A673 (cell line): ENCODE results near the gene PARVB. TPM values are rescaled to one million over a fixed set of nuclear protein-coding genes. Genes with fewer than 3 reads are reported as not detected.

ENCODE experiments used
- BruUV-seq: library from RNA; stranded (reverse); fragments of 400-500 nt; replicated peaks from 2 replicates; lab custom pipeline; 2021; lab: Mats Ljungman, UMichigan
- CTCF ChIA-PET: fragments of 300-600 bp; sonication (Branson Sonifier 250); formaldehyde crosslinking; loops from one replicate; lab custom pipeline; 2022; ENCODE audit warnings: antibody characterized with exemption; lab: Charles Lee
- POLR2A ChIA-PET: fragments of 300-600 bp; sonication (Branson Sonifier 250); formaldehyde crosslinking; loops from one replicate; lab custom pipeline; 2022; ENCODE audit warnings: antibody characterized with exemption; ENCODE audit not compliant: low non-redundant PET; lab: Charles Lee
- DNase-seq: peaks from one replicate; pipeline ENCODE4 v3.0.0-alpha.2; 2015; ENCODE audit warnings: low spot score
- H3K27ac ChIP-seq: fragments of 200-600 bp; sonication (generic); 2 replicates; pipeline ENCODE4 v1.5.1; 2016; ENCODE audit warnings: mixed run types, low read depth, mild to moderate bottlenecking, mixed read lengths, antibody characterized with exemption, low read length; ENCODE audit not compliant: poor library complexity, severe bottlenecking
- H3K27me3 ChIP-seq: fragments of 200-600 bp; sonication (generic); replicated peaks from 2 replicates; pipeline ENCODE4 v1.6.1; 2017; ENCODE audit warnings: mixed run types, low read depth, mild to moderate bottlenecking, mixed read lengths, antibody characterized with exemption, low read length; ENCODE audit not compliant: insufficient read depth, poor library complexity
- H3K36me3 ChIP-seq: fragments of 200-600 bp; sonication (generic); 2 replicates; pipeline ENCODE4 v1.6.1; 2016; ENCODE audit warnings: mixed run types, mild to moderate bottlenecking, mixed read lengths, antibody characterized with exemption, low read length; ENCODE audit not compliant: insufficient read depth, poor library complexity, severe bottlenecking
- H3K4me1 ChIP-seq: fragments of 200-600 bp; sonication (generic); 2 replicates; pipeline ENCODE4 v1.6.1; 2017; ENCODE audit warnings: mixed run types, mild to moderate bottlenecking, mixed read lengths, antibody characterized with exemption, low read length; ENCODE audit not compliant: insufficient read depth, poor library complexity, severe bottlenecking
- H3K4me3 ChIP-seq: fragments of 200-600 bp; sonication (generic); 2 replicates; pipeline ENCODE4 v1.5.1; 2016; ENCODE audit warnings: low read depth, mixed run types, mild to moderate bottlenecking, mixed read lengths, low read length; ENCODE audit not compliant: poor library complexity, severe bottlenecking
- H3K9me3 ChIP-seq: fragments of 200-600 bp; sonication (generic); 2 replicates; pipeline ENCODE4 v1.6.1; 2016; ENCODE audit warnings: mixed run types, low read depth, mild to moderate bottlenecking, mixed read lengths, antibody characterized with exemption, low read length; ENCODE audit not compliant: poor library complexity, severe bottlenecking
- EZH2 ChIP-seq: fragments of 200-600 bp; sonication (generic); IDR thresholded peaks from 2 replicates; pipeline ENCODE4 v1.6.1; 2017; ENCODE audit warnings: borderline replicate concordance, low read depth, mild to moderate bottlenecking, mixed read lengths, antibody characterized with exemption, low read length; ENCODE audit not compliant: poor library complexity, severe bottlenecking
- intact Hi-C: fragments of 100-400 bp; cut with micrococcal nuclease; formaldehyde crosslinking; loops from one replicate; pipeline ENCODE4 v1.10.0; 2022; ENCODE audit not compliant: unreplicated experiment
- total RNA-seq: library from RNA; stranded (reverse); gene quantifications from 2 replicates; pipeline ENCODE4 v1.2.3, GENCODE V29; 2021
- TF ChIP-seq, protein P1 (sequence below): fragments of 300-800, 200-600 bp; sonication (generic); conservative IDR thresholded peaks from 2 replicates; pipeline ENCODE4 v1.5.1; 2017; ENCODE audit warnings: low read depth, mild to moderate bottlenecking, antibody characterized with exemption, low read length, moderate library complexity, mixed read lengths

The PARVB gene
- total RNA-seq, 1 experiment from 2014 or later = 18.3 TPM

DNA sequence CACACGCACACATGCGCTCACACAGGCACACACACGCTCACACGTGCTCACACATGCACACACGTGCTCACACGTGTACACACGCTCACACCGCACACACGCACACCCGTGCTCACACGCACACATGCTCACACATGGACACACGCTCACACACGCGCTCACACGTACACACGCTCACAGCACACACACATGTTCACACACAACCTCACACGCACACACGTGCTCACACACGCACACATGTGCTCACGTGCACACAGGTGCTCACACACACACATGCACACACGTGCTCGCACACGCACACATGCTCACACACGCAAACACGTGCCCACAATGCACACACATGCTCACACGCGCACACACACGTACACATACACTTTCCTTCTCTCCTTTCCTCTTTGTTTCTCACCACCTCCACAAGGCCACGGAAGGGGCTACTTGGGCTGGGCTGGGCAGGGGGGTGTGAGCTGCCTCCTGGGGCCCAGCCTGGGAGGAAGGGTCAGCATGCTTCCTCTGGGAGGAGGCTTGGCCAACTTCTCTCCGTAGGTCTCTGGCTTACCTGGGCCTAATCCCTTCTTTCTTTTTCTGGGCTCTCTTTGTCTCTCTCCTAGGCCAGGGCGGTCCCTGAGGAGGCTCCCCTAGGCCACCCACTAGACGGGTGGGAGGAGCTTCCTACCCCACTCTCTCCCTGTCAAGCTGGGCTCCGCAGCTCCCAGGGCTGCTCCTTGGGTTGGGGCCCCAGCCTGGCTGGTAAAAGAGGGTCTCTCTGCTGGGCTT lies 122.2 kb downstream of the PARVB start:
- H3K27ac ChIP-seq = no peak overlapping the region
- no peak overlapping the region for H3K4me3 ChIP-seq
- TF ChIP-seq, protein P1, sequence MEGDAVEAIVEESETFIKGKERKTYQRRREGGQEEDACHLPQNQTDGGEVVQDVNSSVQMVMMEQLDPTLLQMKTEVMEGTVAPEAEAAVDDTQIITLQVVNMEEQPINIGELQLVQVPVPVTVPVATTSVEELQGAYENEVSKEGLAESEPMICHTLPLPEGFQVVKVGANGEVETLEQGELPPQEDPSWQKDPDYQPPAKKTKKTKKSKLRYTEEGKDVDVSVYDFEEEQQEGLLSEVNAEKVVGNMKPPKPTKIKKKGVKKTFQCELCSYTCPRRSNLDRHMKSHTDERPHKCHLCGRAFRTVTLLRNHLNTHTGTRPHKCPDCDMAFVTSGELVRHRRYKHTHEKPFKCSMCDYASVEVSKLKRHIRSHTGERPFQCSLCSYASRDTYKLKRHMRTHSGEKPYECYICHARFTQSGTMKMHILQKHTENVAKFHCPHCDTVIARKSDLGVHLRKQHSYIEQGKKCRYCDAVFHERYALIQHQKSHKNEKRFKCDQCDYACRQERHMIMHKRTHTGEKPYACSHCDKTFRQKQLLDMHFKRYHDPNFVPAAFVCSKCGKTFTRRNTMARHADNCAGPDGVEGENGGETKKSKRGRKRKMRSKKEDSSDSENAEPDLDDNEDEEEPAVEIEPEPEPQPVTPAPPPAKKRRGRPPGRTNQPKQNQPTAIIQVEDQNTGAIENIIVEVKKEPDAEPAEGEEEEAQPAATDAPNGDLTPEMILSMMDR = no peak
- no peak for TF ChIP-seq EZH2
- no TSS peak for BruUV-seq
- H3K4me1 ChIP-seq = peaks cover 36% of the 10 kb centered on the region
- no peaks in the 10 kb centered on the region for H3K36me3 ChIP-seq
- H3K9me3 ChIP-seq = no peaks in the 10 kb centered on the region
- no peak for DNase-seq
- intact Hi-C loops = no loop called here
- ChIA-PET CTCF (no interaction called here), POLR2A (no interaction called here)
- H3K27me3 ChIP-seq = no peaks in the 10 kb centered on the region

DNA sequence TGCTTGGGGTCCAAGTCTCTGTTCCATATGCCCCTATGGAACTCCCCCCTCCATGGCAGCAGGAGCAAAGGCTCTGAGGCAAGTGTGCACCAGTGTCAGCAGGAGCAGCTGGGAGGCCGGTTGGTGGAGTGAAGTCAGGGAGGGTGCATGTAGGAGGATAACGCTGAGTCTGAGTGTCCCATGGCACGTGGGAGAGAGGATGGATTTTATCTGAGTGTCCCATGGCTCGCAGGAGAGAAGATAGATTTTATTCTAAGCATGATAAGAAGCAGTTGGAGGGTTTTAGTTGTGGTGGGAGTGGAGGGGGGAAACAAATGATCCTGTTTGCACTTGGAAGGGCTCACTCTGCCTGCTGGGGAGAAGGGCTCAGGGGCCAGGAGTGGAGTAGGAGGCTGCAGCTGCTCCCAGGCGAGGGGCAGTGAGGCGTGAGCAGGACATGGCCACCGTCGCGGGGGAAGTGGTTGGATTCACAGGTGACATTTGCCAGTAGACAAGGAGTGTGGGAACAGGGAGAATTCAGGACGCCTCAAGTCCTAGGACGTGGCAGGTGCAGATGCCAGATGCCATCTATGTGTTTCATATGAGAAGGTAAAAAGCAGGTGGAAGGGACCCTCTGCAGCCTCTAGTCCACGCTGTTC lies 123.0 kb downstream of the PARVB start:
- H3K4me1 ChIP-seq = peaks cover 40% of the 10 kb centered on the region
- no peak for TF ChIP-seq EZH2
- TF ChIP-seq, protein P1 = no peak
- BruUV-seq = no TSS peak
- H3K27ac ChIP-seq = no peak overlapping the region
- ChIA-PET CTCF (no interaction called here), POLR2A (no interaction called here)
- H3K4me3 ChIP-seq = no peak overlapping the region
- no peak for DNase-seq
- H3K9me3 ChIP-seq = no peaks in the 10 kb centered on the region
- no peaks in the 10 kb centered on the region for H3K27me3 ChIP-seq
- intact Hi-C loops = no loop called here
- no peaks in the 10 kb centered on the region for H3K36me3 ChIP-seq

DNA sequence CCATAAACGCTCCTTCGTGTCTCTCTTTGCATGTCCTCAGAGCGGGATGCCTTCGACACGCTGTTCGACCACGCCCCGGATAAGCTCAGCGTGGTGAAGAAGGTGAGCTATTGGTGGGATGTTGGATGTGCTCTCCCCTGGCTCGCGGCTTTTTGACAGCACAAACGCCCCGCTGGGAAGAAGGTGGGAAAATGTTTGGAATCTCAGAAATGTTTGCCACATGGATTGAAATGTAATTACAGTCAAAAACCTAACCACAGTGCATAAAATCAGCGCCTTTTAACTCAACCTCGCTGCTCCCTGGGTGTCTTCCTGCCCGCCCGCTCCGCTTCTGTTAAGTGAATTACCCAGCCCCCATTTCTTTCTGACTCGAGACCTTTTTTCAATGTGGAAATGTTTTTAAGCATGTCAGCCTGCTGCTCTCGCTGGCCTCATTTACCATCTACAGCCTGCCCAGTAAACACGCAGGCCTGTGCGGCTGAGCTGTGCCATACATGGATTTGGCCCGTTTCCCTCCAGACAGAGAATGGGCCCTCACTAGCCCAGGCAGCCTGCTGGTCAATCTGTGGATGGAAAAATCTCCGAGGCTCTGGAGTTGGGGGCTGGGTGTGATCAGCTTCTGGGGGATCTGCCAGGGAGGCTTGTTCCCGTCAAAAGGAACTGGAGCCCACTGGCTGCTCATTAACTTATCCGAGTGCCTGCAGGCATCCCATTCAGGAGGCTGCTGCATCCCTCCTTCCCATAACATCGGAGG lies 123.9 kb downstream of the PARVB start:
- no TSS peak for BruUV-seq
- peak overlapping the region; percentile 57 for H3K27ac ChIP-seq

More for the DNA sequence above, 123.9 kb downstream of the PARVB start:
- no peak overlapping the region for H3K4me3 ChIP-seq
- TF ChIP-seq, protein P1 = no peak
- no peak for TF ChIP-seq EZH2
- H3K4me1 ChIP-seq = peaks cover 40% of the 10 kb centered on the region
- ChIA-PET POLR2A (no interaction called here), CTCF (no interaction called here)
- DNase-seq = peak; percentile 89
- H3K27me3 ChIP-seq = no peaks in the 10 kb centered on the region
- no peaks in the 10 kb centered on the region for H3K36me3 ChIP-seq
- no peaks in the 10 kb centered on the region for H3K9me3 ChIP-seq
- intact Hi-C loops = no loop called here
